H1 (cell line): ENCODE measurements around the gene PPBP. TPM values are rescaled to one million over a fixed set of nuclear protein-coding genes. Genes with fewer than 3 reads are reported as not detected.

Experiments
- CTCF ChIA-PET: fragments of 300-600 bp; sonication (Branson Sonifier 250); formaldehyde crosslinking; loops from one replicate; lab custom pipeline; 2021; ENCODE audit not compliant: partially characterized antibody; lab: Charles Lee
- POLR2A ChIA-PET: fragments of 300-600 bp; sonication (Branson Sonifier 250); formaldehyde crosslinking; loops from one replicate; lab custom pipeline; 2021; ENCODE audit warnings: inconsistent platforms; ENCODE audit not compliant: partially characterized antibody; lab: Charles Lee
- DNase-seq, 2 experiments: peaks; one replicate each; pipeline versions ENCODE4 v3.0.0 to v3.0.0-alpha.2; 2010 to 2022; ENCODE audit warnings: low spot score in 2 of 2, low read depth in 1 of 2, mixed read lengths in 1 of 2
- FAIRE-seq: peaks from 2 replicates; lab custom pipeline; 2011; peaks lifted over from hg19 to GRCh38; lab: Jason Lieb, UNC
- H2AFZ ChIP-seq: 2 replicates; pipeline ENCODE4 v1.8.1; 2012; ENCODE audit warnings: low read length, inconsistent platforms
- H2AK5ac ChIP-seq: 2 replicates; pipeline ENCODE4 v1.6.1; 2013; ENCODE audit warnings: low read depth, low read length
- H2BK120ac ChIP-seq: replicated peaks from 2 replicates; pipeline ENCODE3; 2013; ENCODE audit warnings: low read depth, low read length, inconsistent platforms
- H2BK12ac ChIP-seq: 2 replicates; pipeline ENCODE4 v1.6.1; 2013; ENCODE audit warnings: low read depth, low read length
- H2BK15ac ChIP-seq: 2 replicates; pipeline ENCODE4 v1.6.1; 2013; ENCODE audit warnings: low read length
- H2BK20ac ChIP-seq: 2 replicates; pipeline ENCODE4 v1.6.1; 2013; ENCODE audit warnings: low read length
- H2BK5ac ChIP-seq: 2 replicates; pipeline ENCODE4 v1.6.1; 2013; ENCODE audit warnings: low read depth, low read length
- H3K14ac ChIP-seq: 2 replicates; pipeline ENCODE4 v1.6.1; 2013; ENCODE audit warnings: inconsistent platforms; ENCODE audit not compliant: insufficient read length
- H3K18ac ChIP-seq: 2 replicates; pipeline ENCODE4 v1.6.1; 2013; ENCODE audit warnings: low read length; ENCODE audit errors: extremely low read depth
- H3K23ac ChIP-seq: 2 replicates; pipeline ENCODE4 v1.6.1; 2013; ENCODE audit warnings: inconsistent platforms; ENCODE audit not compliant: insufficient read length
- H3K23me2 ChIP-seq: 2 replicates; pipeline ENCODE4 v1.6.1; 2013; ENCODE audit warnings: low read depth, low read length
- H3K27ac ChIP-seq: 2 replicates; pipeline ENCODE4 v1.6.1; 2011; ENCODE audit warnings: low read depth, low read length, inconsistent platforms
- H3K27me3 ChIP-seq, 4 experiments: replicated peaks in 1 of 4; 1 replicate in 1 of 4; 2 replicates in 3 of 4; pipeline versions ENCODE4 v1.6.1 to v1.8.1; 2011 to 2013; ENCODE audit warnings: low read length in 3 of 4, mild to moderate bottlenecking in 3 of 4, inconsistent platforms in 2 of 4, mixed read lengths in 2 of 4, moderate library complexity in 1 of 4; ENCODE audit not compliant: control insufficient read depth in 3 of 4, insufficient read depth in 3 of 4; ENCODE audit errors: extremely low read depth in 1 of 4
- H3K36me3 ChIP-seq, 4 experiments: 2 replicates each; pipeline versions ENCODE4 v1.6.1 to v1.8.1; 2011 to 2013; ENCODE audit warnings: mild to moderate bottlenecking in 4 of 4, low read length in 3 of 4, moderate library complexity in 2 of 4, control low read depth in 1 of 4, inconsistent platforms in 1 of 4; ENCODE audit not compliant: insufficient read depth in 4 of 4, control insufficient read depth in 2 of 4
- H3K4ac ChIP-seq: replicated peaks from 2 replicates; pipeline ENCODE3; 2013; ENCODE audit warnings: low read length, low read depth, mixed read lengths, inconsistent platforms; ENCODE audit not compliant: insufficient read length
- H3K4me1 ChIP-seq, 4 experiments: replicated peaks in 1 of 4; 1 replicate in 1 of 4; 2 replicates in 3 of 4; pipeline versions ENCODE4 v1.6.1 to v1.8.1; 2011 to 2013; ENCODE audit warnings: low read length in 3 of 4, inconsistent platforms in 2 of 4, mixed read lengths in 1 of 4; ENCODE audit not compliant: insufficient read depth in 4 of 4, control insufficient read depth in 3 of 4
- H3K4me2 ChIP-seq, 2 experiments: 2 replicates each; pipeline versions ENCODE4 v1.6.1 to v1.8.1; 2011 to 2013; ENCODE audit warnings: low read depth in 2 of 2, low read length in 2 of 2, control low read depth in 1 of 2, inconsistent platforms in 1 of 2, mild to moderate bottlenecking in 1 of 2; ENCODE audit not compliant: insufficient read depth in 1 of 2
- H3K4me3 ChIP-seq, 4 experiments: fragments of 200-600, 300-600 bp in 1 of 4; sonication (generic), shearing (Covaris generic), sonication (Bioruptor Twin) in 1 of 4; 2 replicates each; pipeline versions ENCODE4 v1.5.1 to v1.8.1; 2011 to 2016; ENCODE audit warnings: low read length in 4 of 4, low read depth in 3 of 4, control low read depth in 2 of 4, inconsistent platforms in 2 of 4, mild to moderate bottlenecking in 2 of 4, mixed read lengths in 1 of 4, moderate library complexity in 1 of 4; ENCODE audit not compliant: insufficient read depth in 2 of 4; ENCODE audit errors: extremely low read depth in 1 of 4
- H3K56ac ChIP-seq: replicated peaks from 2 replicates; pipeline ENCODE3; 2013; ENCODE audit warnings: low read depth, mild to moderate bottlenecking, mixed read lengths, low read length, inconsistent platforms; ENCODE audit not compliant: insufficient read length
- H3K79me1 ChIP-seq: 2 replicates; pipeline ENCODE4 v1.6.1; 2013; ENCODE audit warnings: low read depth, low read length, control low read depth
- H3K79me2 ChIP-seq, 2 experiments: 2 replicates each; pipeline versions ENCODE4 v1.6.1 to v1.8.1; 2012 to 2013; ENCODE audit warnings: low read length in 2 of 2, mild to moderate bottlenecking in 2 of 2, inconsistent platforms in 1 of 2; ENCODE audit not compliant: insufficient read depth in 2 of 2, control insufficient read depth in 1 of 2
- H3K9ac ChIP-seq, 4 experiments: replicated peaks in 1 of 4; 1 replicate in 1 of 4; 2 replicates in 3 of 4; pipeline versions ENCODE4 v1.6.1 to v1.8.1; 2011 to 2013; ENCODE audit warnings: low read depth in 3 of 4, low read length in 3 of 4, control low read depth in 2 of 4, mild to moderate bottlenecking in 2 of 4, moderate library complexity in 2 of 4, inconsistent platforms in 1 of 4; ENCODE audit errors: extremely low read depth in 1 of 4
- H3K9me3 ChIP-seq, 2 experiments: 2 replicates each; pipeline versions ENCODE4 v1.6.1 to v1.8.1; 2012 to 2013; ENCODE audit warnings: mild to moderate bottlenecking in 2 of 2, moderate library complexity in 2 of 2, control low read depth in 1 of 2, inconsistent platforms in 1 of 2, low read depth in 1 of 2, low read length in 1 of 2, mixed read lengths in 1 of 2; ENCODE audit not compliant: insufficient read depth in 2 of 2
- H4K20me1 ChIP-seq, 2 experiments: replicated peaks in 1 of 2; 2 replicates each; pipeline versions ENCODE3 to v1.8.1; 2011 to 2013; ENCODE audit warnings: inconsistent platforms in 2 of 2, low read length in 2 of 2, mild to moderate bottlenecking in 1 of 2; ENCODE audit not compliant: insufficient read depth in 2 of 2, control insufficient read depth in 1 of 2
- H4K5ac ChIP-seq: 2 replicates; pipeline ENCODE4 v1.6.1; 2013; ENCODE audit warnings: low read length, low read depth, mixed read lengths, inconsistent platforms; ENCODE audit not compliant: insufficient read length
- H4K8ac ChIP-seq: 2 replicates; pipeline ENCODE4 v1.8.0; 2013; ENCODE audit warnings: mild to moderate bottlenecking, moderate library complexity, low read length, inconsistent platforms; ENCODE audit not compliant: insufficient read depth; ENCODE audit errors: extremely low read depth
- H4K91ac ChIP-seq: replicated peaks from 2 replicates; pipeline ENCODE3; 2013; ENCODE audit warnings: low read length, mixed read lengths, inconsistent platforms; ENCODE audit not compliant: insufficient read length
- ASH2L ChIP-seq: fragments of 200-600, 300-600 bp; sonication (generic); IDR thresholded peaks from one replicate; pipeline ENCODE4 v1.7.1; 2017; ENCODE audit warnings: low read length
- CTBP2 ChIP-seq: IDR thresholded peaks from 2 replicates; pipeline ENCODE4 v1.7.0; 2011; ENCODE audit warnings: borderline replicate concordance, mild to moderate bottlenecking, moderate library complexity, mixed read lengths, low read length; ENCODE audit not compliant: insufficient read depth, insufficient read length
- FOSL1 ChIP-seq: IDR thresholded peaks from 2 replicates; pipeline ENCODE4 v1.6.1; 2011; ENCODE audit warnings: mild to moderate bottlenecking, low read depth, low read length, moderate library complexity; ENCODE audit not compliant: insufficient read depth
- GABPA ChIP-seq: IDR thresholded peaks from 2 replicates; pipeline ENCODE4 v1.6.1; 2011; ENCODE audit warnings: mild to moderate bottlenecking, low read length, moderate library complexity, borderline replicate concordance; ENCODE audit not compliant: insufficient read depth
- GTF2F1 ChIP-seq: IDR thresholded peaks from 2 replicates; pipeline ENCODE4 v1.6.1; 2012; ENCODE audit warnings: low read depth, low read length, improper control_type of control experiment, borderline replicate concordance
- KDM1A ChIP-seq: fragments of 200-600, 300-600 bp; sonication (generic); IDR thresholded peaks from 2 replicates; pipeline ENCODE4 v1.7.1; 2016; ENCODE audit warnings: mild to moderate bottlenecking, low read length, borderline replicate concordance
- MAFK ChIP-seq: IDR thresholded peaks from 2 replicates; pipeline ENCODE4 v1.6.1; 2012; ENCODE audit warnings: low read depth, mild to moderate bottlenecking, improper control_type of control experiment, low read length
- RBBP5 ChIP-seq: IDR thresholded peaks from 2 replicates; pipeline ENCODE4 v1.7.1; 2012; ENCODE audit warnings: low read depth, mild to moderate bottlenecking, inconsistent platforms, low read length, moderate library complexity, borderline replicate concordance
- SIRT6 ChIP-seq: IDR thresholded peaks from one replicate; pipeline ENCODE4 v1.7.1; 2012; ENCODE audit warnings: low read length, inconsistent platforms
- SP1 ChIP-seq: IDR thresholded peaks from 2 replicates; pipeline ENCODE4 v1.6.1; 2011; ENCODE audit warnings: low read depth, low read length
- SRF ChIP-seq: IDR thresholded peaks from 2 replicates; pipeline ENCODE4 v1.6.1; 2011; ENCODE audit warnings: mild to moderate bottlenecking, low read depth, low read length, moderate library complexity
- TBP ChIP-seq: IDR thresholded peaks from 2 replicates; pipeline ENCODE4 v1.6.1; 2011; ENCODE audit warnings: low read depth, low read length, improper control_type of control experiment
- YY1 ChIP-seq: IDR thresholded peaks from 2 replicates; pipeline ENCODE4 v1.6.1; 2011; ENCODE audit warnings: low read depth, mild to moderate bottlenecking, low read length
- ZNF274 ChIP-seq: IDR thresholded peaks from 2 replicates; pipeline ENCODE4 v1.7.0; 2012; ENCODE audit warnings: low read length, borderline replicate concordance; ENCODE audit errors: extremely low read depth
- polyA plus RNA-seq, 7 experiments: library from polyadenylated mRNA; depleted of rRNA in 3 of 7; stranded (reverse) in 5 of 7; unstranded in 2 of 7; fragments of >200 nt in 5 of 7; fragments of 200-250 nt in 2 of 7; gene quantifications; 1 replicate in 5 of 7; 2 replicates in 1 of 7; 4 replicates in 1 of 7; pipeline versions ENCODE4 v1.2.1 to v1.2.3, GENCODE V29; 2011 to 2013; ENCODE audit warnings: missing spikeins in 2 of 7, mixed read lengths in 2 of 7
- total RNA-seq: library from RNA; stranded (reverse); fragmentation: NEBNext Ultra II Directional; extraction: Animal tissue kit (Norgen Biotek cat#: 25700); gene quantifications from 2 replicates; pipeline ENCODE4 v1.2.1, GENCODE V29; 2021

PPBP gene
- total and polyA plus RNA-seq, 2 of the 8 experiments (the other 6 are each of a cell fraction or from before 2014, with no cell fraction given), result 0.18 to 0.43 TPM

GRCh38 chr4:73936969-73937368 lies 51.0 kb downstream of the PPBP start:
- Histone ChIP-seq H3K4me1 (no peaks in the 10 kb centered on the region), H2AK5ac (no peak overlapping the region), H4K91ac (no peak overlapping the region), H3K4ac (no peak overlapping the region), H2BK5ac (no peak overlapping the region), H3K14ac (no peak overlapping the region), H3K23me2 (no peaks in the 10 kb centered on the region), H3K23ac (no peak overlapping the region), H3K79me2 (no peaks in the 10 kb centered on the region), H3K9ac (no peak overlapping the region), H3K18ac (no peak overlapping the region), H3K36me3 (no peaks in the 10 kb centered on the region), H3K27ac (no peak overlapping the region), H3K9me3 (no peaks in the 10 kb centered on the region), H3K56ac (no peak overlapping the region), H3K4me3 (no peak overlapping the region), H3K27me3 (peaks cover 18 to 33% (median 25%) of the 10 kb centered on the region in 4 experiments), H3K4me2 (no peak overlapping the region), H2BK120ac (no peak overlapping the region), H3K79me1 (no peaks in the 10 kb centered on the region), H4K20me1 (no peaks in the 10 kb centered on the region), H4K5ac (no peak overlapping the region), H4K8ac (no peak overlapping the region), H2BK20ac (no peak overlapping the region), H2AFZ (no peak overlapping the region), H2BK15ac (no peak overlapping the region), H2BK12ac (no peak overlapping the region)
- no peak for FAIRE-seq
- TF ChIP-seq ASH2L, result no peak
- no peak for TF ChIP-seq CTBP2
- TF ChIP-seq YY1, result no peak
- TF ChIP-seq GTF2F1, result no peak
- TF ChIP-seq ZNF274, result no peak
- TF ChIP-seq SIRT6, result no peak
- no peak for TF ChIP-seq MAFK
- no peak for TF ChIP-seq KDM1A
- no peak for TF ChIP-seq TBP
- TF ChIP-seq RBBP5, result no peak
- no peak for TF ChIP-seq FOSL1
- no peak for TF ChIP-seq GABPA
- TF ChIP-seq SP1, result no peak
- TF ChIP-seq SRF, result no peak
- POLR2A ChIA-PET, result no interaction called here
- CTCF ChIA-PET, result interaction anchor here (0.9 kb wide), 1 partner anchor 15 kb away, joined by 3 read pairs; no protein-coding TSS in a partner anchor
- no peak for DNase-seq
